HG02678 (cell line): ENCODE data around the gene GAGE12G.
"Not testable (repeated sequence)": the region's sequence is repeated elsewhere in the genome, so short reads cannot be mapped to it uniquely, and the experiment has no call there.

Source experiments
- ATAC-seq: cut with Tn5 transposase; IDR thresholded peaks from one replicate; pipeline ENCODE4 v1.9.1; 2021; ENCODE audit warnings: mild to moderate bottlenecking, moderate library complexity; ENCODE audit not compliant: unreplicated experiment

The GAGE12G gene

DNA sequence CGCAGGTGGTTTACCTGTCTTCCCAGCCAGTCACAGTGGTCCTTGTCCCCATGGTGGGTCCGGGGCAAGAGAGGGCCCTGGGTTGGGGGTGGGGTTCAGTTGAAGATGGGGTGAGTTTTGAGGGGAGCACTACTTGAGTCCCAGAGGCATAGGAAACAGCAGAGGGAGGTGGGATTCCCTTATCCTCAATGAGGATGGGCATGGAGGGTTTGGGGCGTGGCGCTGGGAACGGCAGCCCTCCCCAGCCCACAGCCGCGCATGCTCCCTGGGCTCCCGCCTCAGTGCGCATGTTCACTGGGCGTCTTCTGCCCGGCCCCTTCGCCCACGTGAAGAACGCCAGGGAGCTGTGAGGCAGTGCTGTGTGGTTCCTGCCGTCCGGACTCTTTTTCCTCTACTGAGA is at the start of gene GAGE12G:
GAGE12G (plus strand) TSS at position 301 of the 400 bp plus-strand sequence. CDS start 1,155 bp downstream, outside the sequence.
- not testable (repeated sequence) for ATAC-seq

DNA sequence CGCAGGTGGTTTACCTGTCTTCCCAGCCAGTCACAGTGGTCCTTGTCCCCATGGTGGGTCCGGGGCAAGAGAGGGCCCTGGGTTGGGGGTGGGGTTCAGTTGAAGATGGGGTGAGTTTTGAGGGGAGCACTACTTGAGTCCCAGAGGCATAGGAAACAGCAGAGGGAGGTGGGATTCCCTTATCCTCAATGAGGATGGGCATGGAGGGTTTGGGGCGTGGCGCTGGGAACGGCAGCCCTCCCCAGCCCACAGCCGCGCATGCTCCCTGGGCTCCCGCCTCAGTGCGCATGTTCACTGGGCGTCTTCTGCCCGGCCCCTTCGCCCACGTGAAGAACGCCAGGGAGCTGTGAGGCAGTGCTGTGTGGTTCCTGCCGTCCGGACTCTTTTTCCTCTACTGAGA is 38.3 kb upstream of the GAGE12G start, which contains the start of gene GAGE12C:
GAGE12C (plus strand) TSS at position 301 of the 400 bp plus-strand sequence. CDS start 1,155 bp downstream, outside the sequence.
- not testable (repeated sequence) for ATAC-seq

DNA sequence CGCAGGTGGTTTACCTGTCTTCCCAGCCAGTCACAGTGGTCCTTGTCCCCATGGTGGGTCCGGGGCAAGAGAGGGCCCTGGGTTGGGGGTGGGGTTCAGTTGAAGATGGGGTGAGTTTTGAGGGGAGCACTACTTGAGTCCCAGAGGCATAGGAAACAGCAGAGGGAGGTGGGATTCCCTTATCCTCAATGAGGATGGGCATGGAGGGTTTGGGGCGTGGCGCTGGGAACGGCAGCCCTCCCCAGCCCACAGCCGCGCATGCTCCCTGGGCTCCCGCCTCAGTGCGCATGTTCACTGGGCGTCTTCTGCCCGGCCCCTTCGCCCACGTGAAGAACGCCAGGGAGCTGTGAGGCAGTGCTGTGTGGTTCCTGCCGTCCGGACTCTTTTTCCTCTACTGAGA is 28.8 kb upstream of the GAGE12G start, which contains the start of gene GAGE12D:
GAGE12D (plus strand) TSS at position 301 of the 400 bp plus-strand sequence. CDS start 1,155 bp downstream, outside the sequence.
- ATAC-seq = not testable (repeated sequence)

DNA sequence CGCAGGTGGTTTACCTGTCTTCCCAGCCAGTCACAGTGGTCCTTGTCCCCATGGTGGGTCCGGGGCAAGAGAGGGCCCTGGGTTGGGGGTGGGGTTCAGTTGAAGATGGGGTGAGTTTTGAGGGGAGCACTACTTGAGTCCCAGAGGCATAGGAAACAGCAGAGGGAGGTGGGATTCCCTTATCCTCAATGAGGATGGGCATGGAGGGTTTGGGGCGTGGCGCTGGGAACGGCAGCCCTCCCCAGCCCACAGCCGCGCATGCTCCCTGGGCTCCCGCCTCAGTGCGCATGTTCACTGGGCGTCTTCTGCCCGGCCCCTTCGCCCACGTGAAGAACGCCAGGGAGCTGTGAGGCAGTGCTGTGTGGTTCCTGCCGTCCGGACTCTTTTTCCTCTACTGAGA is 19.2 kb upstream of the GAGE12G start, which contains the start of gene GAGE12E:
GAGE12E (plus strand) TSS at position 301 of the 400 bp plus-strand sequence. CDS start 1,155 bp downstream, outside the sequence.
- ATAC-seq = not testable (repeated sequence)

GRCh38 chrX:49560542-49560941 is 9.7 kb upstream of the GAGE12G start, which contains the start of gene GAGE12F:
Gene GAGE12F (plus strand): TSS chrX:49560842. CDS start chrX:49561997, 1,155 bp downstream.
- not testable (repeated sequence) for ATAC-seq

GRCh38 chrX:49568728-49569127 is 1.5 kb upstream of the GAGE12G start:
- ATAC-seq = not testable (repeated sequence)

DNA sequence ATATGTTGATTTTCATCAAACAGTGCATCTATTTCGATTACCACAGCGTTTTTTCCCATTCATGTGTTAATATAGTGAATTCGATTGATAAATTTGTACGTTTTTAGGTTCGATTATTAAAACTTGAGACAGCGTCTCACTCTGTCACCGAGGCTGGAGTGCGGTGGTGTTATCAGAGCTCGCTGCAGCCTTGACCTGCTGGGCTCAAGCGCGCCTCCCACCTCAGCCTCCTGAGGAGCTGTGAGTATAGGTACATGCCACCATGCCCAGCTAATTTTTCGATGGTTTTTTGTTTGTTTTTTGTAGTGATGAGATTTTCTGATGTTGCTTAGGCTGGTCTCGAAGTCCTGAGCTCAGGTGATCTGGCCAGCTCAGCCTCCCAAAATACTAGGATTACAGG is 1.0 kb upstream of the GAGE12G start:
- not testable (repeated sequence) for ATAC-seq

DNA sequence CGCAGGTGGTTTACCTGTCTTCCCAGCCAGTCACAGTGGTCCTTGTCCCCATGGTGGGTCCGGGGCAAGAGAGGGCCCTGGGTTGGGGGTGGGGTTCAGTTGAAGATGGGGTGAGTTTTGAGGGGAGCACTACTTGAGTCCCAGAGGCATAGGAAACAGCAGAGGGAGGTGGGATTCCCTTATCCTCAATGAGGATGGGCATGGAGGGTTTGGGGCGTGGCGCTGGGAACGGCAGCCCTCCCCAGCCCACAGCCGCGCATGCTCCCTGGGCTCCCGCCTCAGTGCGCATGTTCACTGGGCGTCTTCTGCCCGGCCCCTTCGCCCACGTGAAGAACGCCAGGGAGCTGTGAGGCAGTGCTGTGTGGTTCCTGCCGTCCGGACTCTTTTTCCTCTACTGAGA is 9.4 kb downstream of the GAGE12G start, which contains the start of gene GAGE12H:
GAGE12H (plus strand) TSS at position 301 of the 400 bp plus-strand sequence. CDS start 1,155 bp downstream, outside the sequence.
- not testable (repeated sequence) for ATAC-seq

DNA sequence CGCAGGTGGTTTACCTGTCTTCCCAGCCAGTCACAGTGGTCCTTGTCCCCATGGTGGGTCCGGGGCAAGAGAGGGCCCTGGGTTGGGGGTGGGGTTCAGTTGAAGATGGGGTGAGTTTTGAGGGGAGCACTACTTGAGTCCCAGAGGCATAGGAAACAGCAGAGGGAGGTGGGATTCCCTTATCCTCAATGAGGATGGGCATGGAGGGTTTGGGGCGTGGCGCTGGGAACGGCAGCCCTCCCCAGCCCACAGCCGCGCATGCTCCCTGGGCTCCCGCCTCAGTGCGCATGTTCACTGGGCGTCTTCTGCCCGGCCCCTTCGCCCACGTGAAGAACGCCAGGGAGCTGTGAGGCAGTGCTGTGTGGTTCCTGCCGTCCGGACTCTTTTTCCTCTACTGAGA is 19.0 kb downstream of the GAGE12G start, which contains the start of gene GAGE2A:
GAGE2A (plus strand) TSS at position 301 of the 400 bp plus-strand sequence. CDS start 1,155 bp downstream, outside the sequence.
- not testable (repeated sequence) for ATAC-seq

- ATAC-seq = not testable (repeated sequence)
These were observed 19.7 kb downstream of the GAGE12G start for GRCh38 chrX:49589769-49590478.

GRCh38 chrX:49590488-49590887 is 20.3 kb downstream of the GAGE12G start:
- not testable (repeated sequence) for ATAC-seq

- ATAC-seq = not testable (repeated sequence)
These were observed 28.5 kb downstream of the GAGE12G start, which contains the start of gene GAGE1 for GRCh38 chrX:49598720-49599119. Gene GAGE1 (plus strand): TSS chrX:49599020. CDS start chrX:49600175, 1,155 bp downstream.

DNA sequence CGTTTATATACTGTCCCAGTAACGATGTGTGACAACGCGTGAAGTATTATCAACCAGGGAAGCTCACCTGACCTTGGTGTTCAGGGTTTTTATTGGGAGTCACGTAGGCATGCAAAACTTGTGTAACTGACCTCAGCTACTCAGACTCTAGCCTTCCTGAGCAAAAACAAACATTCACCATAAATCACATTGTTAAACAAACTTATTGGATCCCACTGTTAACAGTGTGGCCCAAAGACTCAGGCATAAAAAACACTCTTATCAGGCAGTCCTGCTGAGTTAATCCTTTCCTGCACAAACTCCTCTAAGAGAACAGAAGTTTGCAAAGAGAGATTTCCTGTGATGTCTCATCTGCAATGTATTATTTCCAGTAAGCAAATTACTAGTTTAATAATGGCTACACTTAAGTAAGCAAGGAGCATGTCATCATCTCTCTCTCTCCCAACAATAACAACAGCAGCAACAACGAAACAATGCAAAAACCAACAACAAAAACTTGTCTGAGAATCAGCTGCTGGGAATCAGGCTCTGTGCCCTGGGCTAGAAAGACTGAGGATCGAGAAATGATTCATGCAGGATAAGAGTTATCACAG is 40.6 kb downstream of the GAGE12G start:
- no peak for ATAC-seq

- ATAC-seq = no peak
These were observed 48.4 kb downstream of the GAGE12G start for GRCh38 chrX:49618574-49618973.
